ENCODE data around the gene EPHA6. TPM values are rescaled to one million over a fixed set of nuclear protein-coding genes. Genes with fewer than 3 reads are reported as not detected.

EPHA6 gene
- 13.2 TPM for total RNA-seq

- peak; percentile 67 for DNase-seq (ENCODE audit: low spot score)
Measured at GRCh38 chr3:96813820-96814650, at the start of gene EPHA6. Gene EPHA6 (plus strand): TSS chr3:96814594.

- DNase-seq (ENCODE audit: low spot score), result no peak
Measured at GRCh38 chr3:96776818-96777217, 37.6 kb upstream of the EPHA6 start.

- no peak for DNase-seq (ENCODE audit: low spot score)
Measured at GRCh38 chr3:96779810-96780209, 34.6 kb upstream of the EPHA6 start.

GRCh38 chr3:96796101-96796500, 18.3 kb upstream of the EPHA6 start:
- no peak for DNase-seq (ENCODE audit: low spot score)

- no peak for DNase-seq (ENCODE audit: low spot score)
Measured at GRCh38 chr3:96803870-96804269, 10.5 kb upstream of the EPHA6 start.

GRCh38 chr3:96806341-96806740, 8.1 kb upstream of the EPHA6 start:
- no peak for DNase-seq (ENCODE audit: low spot score)

- DNase-seq (ENCODE audit: low spot score), result peak; percentile 81
Measured at GRCh38 chr3:96813134-96813819, 1.1 kb upstream of the EPHA6 start.

GRCh38 chr3:96814651-96815567, 515 bp downstream of the EPHA6 start:
- no peak for DNase-seq (ENCODE audit: low spot score)

GRCh38 chr3:96831175-96831574, 16.8 kb downstream of the EPHA6 start:
- DNase-seq (ENCODE audit: low spot score), result no peak

GRCh38 chr3:96833301-96833700, 18.9 kb downstream of the EPHA6 start:
- DNase-seq (ENCODE audit: low spot score), result no peak

GRCh38 chr3:96836153-96836915, 21.9 kb downstream of the EPHA6 start:
- no peak for DNase-seq (ENCODE audit: low spot score)

GRCh38 chr3:96843505-96844203, 29.3 kb downstream of the EPHA6 start:
- DNase-seq (ENCODE audit: low spot score), result no peak

GRCh38 chr3:96844204-96844514, 29.8 kb downstream of the EPHA6 start:
- DNase-seq (ENCODE audit: low spot score), result no peak

GRCh38 chr3:96852849-96853248, 38.5 kb downstream of the EPHA6 start:
- no peak for DNase-seq (ENCODE audit: low spot score)

- DNase-seq (ENCODE audit: low spot score), result no peak
Measured at GRCh38 chr3:96860882-96861281, 46.5 kb downstream of the EPHA6 start.

GRCh38 chr3:96863129-96863740, 48.8 kb downstream of the EPHA6 start:
- DNase-seq (ENCODE audit: low spot score), result no peak

GRCh38 chr3:96865605-96866004, 51.2 kb downstream of the EPHA6 start:
- DNase-seq (ENCODE audit: low spot score), result no peak

- DNase-seq (ENCODE audit: low spot score), result no peak
Measured at GRCh38 chr3:96869316-96869715, 54.9 kb downstream of the EPHA6 start.

GRCh38 chr3:96877510-96877909, 63.1 kb downstream of the EPHA6 start:
- no peak for DNase-seq (ENCODE audit: low spot score)

- DNase-seq (ENCODE audit: low spot score), result no peak
Measured at GRCh38 chr3:96900031-96900430, 85.6 kb downstream of the EPHA6 start.

GRCh38 chr3:96900566-96900965, 86.2 kb downstream of the EPHA6 start:
- no peak for DNase-seq (ENCODE audit: low spot score)
